ENCODE data around the gene PABPN1. TPM values are rescaled to one million over a fixed set of nuclear protein-coding genes. Genes with fewer than 3 reads are reported as not detected.
A peak's percentile ranks its signal among the peaks of the same experiment; 100 is the strongest.

Gene PABPN1
- total and polyA plus RNA-seq, 2 of the 13 experiments (the other 11 are each of a cell fraction or from before 2014, with no cell fraction given) = 233 to 524 TPM

DNA sequence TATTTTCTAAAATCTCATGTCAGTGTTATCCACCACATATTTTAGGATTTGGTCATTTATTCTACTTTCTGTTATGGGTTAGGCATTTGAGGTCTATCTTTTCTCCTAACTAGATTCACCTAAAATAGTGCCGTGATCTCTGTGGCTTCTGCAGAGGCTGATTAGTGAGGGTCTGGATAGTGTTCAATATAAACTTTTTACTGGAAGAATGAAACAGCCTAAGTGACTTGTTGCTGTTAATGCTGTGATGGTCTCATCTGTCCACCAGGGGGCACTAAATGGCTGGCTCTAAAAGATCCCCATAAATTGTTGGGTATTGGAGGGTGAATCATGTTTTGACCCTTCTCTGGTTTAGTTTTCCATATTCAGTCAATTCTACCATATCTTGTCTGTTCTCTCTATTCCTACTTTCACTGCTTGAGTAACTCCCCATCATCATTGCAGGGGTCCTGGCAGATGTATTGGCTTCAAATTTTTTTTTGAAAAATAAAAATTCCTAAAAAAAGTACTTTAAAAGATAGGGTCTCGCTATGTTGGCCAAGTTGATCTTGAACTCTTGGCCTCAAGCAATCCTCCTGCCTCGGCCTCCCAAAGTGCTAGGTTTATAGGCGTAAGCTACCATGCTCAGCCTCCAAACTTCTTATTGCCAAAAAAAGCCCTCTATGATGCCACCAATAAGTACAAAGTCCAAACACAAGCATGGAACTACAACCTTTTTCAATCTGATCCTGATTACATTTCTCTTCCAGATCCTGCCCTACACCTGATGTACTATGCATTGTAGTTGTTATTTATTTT lies 6.9 kb downstream of the PABPN1 start (continued):
- TF ChIP-seq SMAD1 (CRISPR knock-in tag; IDR thresholded peaks at IDR 0.05; ENCODE audit: borderline replicate concordance, low read depth) (no peak), GPBP1L1 (CRISPR knock-in tag; IDR thresholded peaks at IDR 0.05) (no peak), ZNF431 (CRISPR knock-in tag; IDR thresholded peaks at IDR 0.05; ENCODE audit: borderline replicate concordance, low read depth) (no peak), THYN1 (CRISPR knock-in tag; IDR thresholded peaks at IDR 0.05; ENCODE audit: borderline replicate concordance, low read depth) (peak; percentile 96; the same call in 1 of the 2 replicates), ATF2 (CRISPR knock-in tag; IDR thresholded peaks at IDR 0.05) (peak; percentile 69), PAX8 (CRISPR knock-in tag; IDR thresholded peaks at IDR 0.05; ENCODE audit: borderline replicate concordance) (no peak), GLI4 (CRISPR knock-in tag; IDR thresholded peaks at IDR 0.05; ENCODE audit: borderline replicate concordance) (0 out of 2 replicates have a peak, but pooled peaks have one; percentile 78), ZNF556 (CRISPR knock-in tag; IDR thresholded peaks at IDR 0.05; ENCODE audit: borderline replicate concordance) (no peak), ZNF776 (CRISPR knock-in tag; IDR thresholded peaks at IDR 0.05) (no peak), ZNF12 (CRISPR knock-in tag; IDR thresholded peaks at IDR 0.05) (no peak), RFXANK (CRISPR knock-in tag; IDR thresholded peaks at IDR 0.05) (no peak), ZNF343 (CRISPR knock-in tag; IDR thresholded peaks at IDR 0.05) (no peak), TBP (CRISPR knock-in tag; IDR thresholded peaks at IDR 0.05) (no peak), NFE2L2 (IDR thresholded peaks at IDR 0.05; ENCODE audit: low read length) (peak; percentile 4; the same call in 1 of the 2 replicates), ZNF136 (CRISPR knock-in tag; IDR thresholded peaks at IDR 0.05; ENCODE audit: low read depth) (peak; percentile 87; the same call in 1 of the 2 replicates), ZNF121 (CRISPR knock-in tag; IDR thresholded peaks at IDR 0.05) (0 out of 2 replicates have a peak, but pooled peaks have one; percentile 37)
- TF ChIP-seq, protein P1, sequence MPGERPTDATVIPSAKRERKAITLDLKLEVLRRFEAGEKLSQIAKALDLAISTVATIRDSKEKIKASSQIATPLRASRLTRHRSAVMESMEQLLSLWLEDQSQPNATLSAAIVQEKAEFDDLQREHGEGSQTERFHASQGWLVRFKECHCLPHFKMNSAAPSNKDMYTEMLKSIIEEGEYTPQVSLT (CRISPR knock-in tag; IDR thresholded peaks at IDR 0.05; ENCODE audit: borderline replicate concordance, low read depth) = no peak
- TF ChIP-seq, protein P2, sequence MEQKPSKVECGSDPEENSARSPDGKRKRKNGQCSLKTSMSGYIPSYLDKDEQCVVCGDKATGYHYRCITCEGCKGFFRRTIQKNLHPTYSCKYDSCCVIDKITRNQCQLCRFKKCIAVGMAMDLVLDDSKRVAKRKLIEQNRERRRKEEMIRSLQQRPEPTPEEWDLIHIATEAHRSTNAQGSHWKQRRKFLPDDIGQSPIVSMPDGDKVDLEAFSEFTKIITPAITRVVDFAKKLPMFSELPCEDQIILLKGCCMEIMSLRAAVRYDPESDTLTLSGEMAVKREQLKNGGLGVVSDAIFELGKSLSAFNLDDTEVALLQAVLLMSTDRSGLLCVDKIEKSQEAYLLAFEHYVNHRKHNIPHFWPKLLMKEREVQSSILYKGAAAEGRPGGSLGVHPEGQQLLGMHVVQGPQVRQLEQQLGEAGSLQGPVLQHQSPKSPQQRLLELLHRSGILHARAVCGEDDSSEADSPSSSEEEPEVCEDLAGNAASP (CRISPR knock-in tag; IDR thresholded peaks at IDR 0.05; ENCODE audit: borderline replicate concordance) = peak; percentile 49; the same call in 1 of the 2 replicates
- TF ChIP-seq, protein P3, sequence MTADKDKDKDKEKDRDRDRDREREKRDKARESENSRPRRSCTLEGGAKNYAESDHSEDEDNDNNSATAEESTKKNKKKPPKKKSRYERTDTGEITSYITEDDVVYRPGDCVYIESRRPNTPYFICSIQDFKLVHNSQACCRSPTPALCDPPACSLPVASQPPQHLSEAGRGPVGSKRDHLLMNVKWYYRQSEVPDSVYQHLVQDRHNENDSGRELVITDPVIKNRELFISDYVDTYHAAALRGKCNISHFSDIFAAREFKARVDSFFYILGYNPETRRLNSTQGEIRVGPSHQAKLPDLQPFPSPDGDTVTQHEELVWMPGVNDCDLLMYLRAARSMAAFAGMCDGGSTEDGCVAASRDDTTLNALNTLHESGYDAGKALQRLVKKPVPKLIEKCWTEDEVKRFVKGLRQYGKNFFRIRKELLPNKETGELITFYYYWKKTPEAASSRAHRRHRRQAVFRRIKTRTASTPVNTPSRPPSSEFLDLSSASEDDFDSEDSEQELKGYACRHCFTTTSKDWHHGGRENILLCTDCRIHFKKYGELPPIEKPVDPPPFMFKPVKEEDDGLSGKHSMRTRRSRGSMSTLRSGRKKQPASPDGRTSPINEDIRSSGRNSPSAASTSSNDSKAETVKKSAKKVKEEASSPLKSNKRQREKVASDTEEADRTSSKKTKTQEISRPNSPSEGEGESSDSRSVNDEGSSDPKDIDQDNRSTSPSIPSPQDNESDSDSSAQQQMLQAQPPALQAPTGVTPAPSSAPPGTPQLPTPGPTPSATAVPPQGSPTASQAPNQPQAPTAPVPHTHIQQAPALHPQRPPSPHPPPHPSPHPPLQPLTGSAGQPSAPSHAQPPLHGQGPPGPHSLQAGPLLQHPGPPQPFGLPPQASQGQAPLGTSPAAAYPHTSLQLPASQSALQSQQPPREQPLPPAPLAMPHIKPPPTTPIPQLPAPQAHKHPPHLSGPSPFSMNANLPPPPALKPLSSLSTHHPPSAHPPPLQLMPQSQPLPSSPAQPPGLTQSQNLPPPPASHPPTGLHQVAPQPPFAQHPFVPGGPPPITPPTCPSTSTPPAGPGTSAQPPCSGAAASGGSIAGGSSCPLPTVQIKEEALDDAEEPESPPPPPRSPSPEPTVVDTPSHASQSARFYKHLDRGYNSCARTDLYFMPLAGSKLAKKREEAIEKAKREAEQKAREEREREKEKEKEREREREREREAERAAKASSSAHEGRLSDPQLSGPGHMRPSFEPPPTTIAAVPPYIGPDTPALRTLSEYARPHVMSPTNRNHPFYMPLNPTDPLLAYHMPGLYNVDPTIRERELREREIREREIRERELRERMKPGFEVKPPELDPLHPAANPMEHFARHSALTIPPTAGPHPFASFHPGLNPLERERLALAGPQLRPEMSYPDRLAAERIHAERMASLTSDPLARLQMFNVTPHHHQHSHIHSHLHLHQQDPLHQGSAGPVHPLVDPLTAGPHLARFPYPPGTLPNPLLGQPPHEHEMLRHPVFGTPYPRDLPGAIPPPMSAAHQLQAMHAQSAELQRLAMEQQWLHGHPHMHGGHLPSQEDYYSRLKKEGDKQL (CRISPR knock-in tag; IDR thresholded peaks at IDR 0.05; ENCODE audit: low read depth) = 0 out of 2 replicates have a peak, but pooled peaks have one; percentile 20
